ENCODE measurements around the gene ROBO2.

The ROBO2 gene

GRCh38 chr3:77038468-77038929, 1.4 kb upstream of the ROBO2 start (continued):
- TF ChIP-seq CTCF (tag by site-specific recombination; IDR thresholded peaks at IDR 0.05) (peak; percentile 55; the same call in 1 of the 2 replicates), OSR2 (tag by site-specific recombination; IDR thresholded peaks at IDR 0.05) (0 out of 2 replicates have a peak, but pooled peaks have one; percentile 20), ZNF114 (tag by site-specific recombination; IDR thresholded peaks at IDR 0.05) (no peak), ZNF501 (tag by site-specific recombination; IDR thresholded peaks at IDR 0.05) (peak; percentile 66), ZNF660 (tag by site-specific recombination; IDR thresholded peaks at IDR 0.05) (no peak), ZNF133 (tag by site-specific recombination; IDR thresholded peaks at IDR 0.05) (no peak), TCF7L2 (IDR thresholded peaks at IDR 0.05; ENCODE audit: borderline replicate concordance, low read depth, low read length) (peak; percentile 94), ZNF23 (tag by site-specific recombination; IDR thresholded peaks at IDR 0.05; ENCODE audit: borderline replicate concordance) (no peak), ZNF791 (tag by site-specific recombination; IDR thresholded peaks at IDR 0.05) (no peak), ZNF629 (tag by site-specific recombination; IDR thresholded peaks at IDR 0.05) (peak; percentile 20; the same call in 1 of the 2 replicates), ZNF404 (tag by site-specific recombination; IDR thresholded peaks at IDR 0.05) (no peak), ZFP69B (tag by site-specific recombination; IDR thresholded peaks at IDR 0.05) (peak; percentile 87), ZSCAN5A (tag by site-specific recombination; IDR thresholded peaks at IDR 0.05) (no peak), GLIS2 (tag by site-specific recombination; IDR thresholded peaks at IDR 0.05) (no peak), HIC1 (tag by site-specific recombination; IDR thresholded peaks at IDR 0.05) (no peak), ZNF341 (tag by site-specific recombination; IDR thresholded peaks at IDR 0.05; ENCODE audit: low read depth) (peak; percentile 65), ZNF692 (tag by site-specific recombination; IDR thresholded peaks at IDR 0.05) (peak; percentile 89), ZNF140 (tag by site-specific recombination; IDR thresholded peaks at IDR 0.05) (no peak), ZNF214 (tag by site-specific recombination; IDR thresholded peaks at IDR 0.05; ENCODE audit: borderline replicate concordance) (no peak), ZNF391 (tag by site-specific recombination; IDR thresholded peaks at IDR 0.05; ENCODE audit: borderline replicate concordance, low read depth) (peak; percentile 11; the same call in 1 of the 2 replicates), ZBTB26 (tag by site-specific recombination; optimal IDR thresholded peaks at IDR 0.05) (peak; percentile 10), ZSCAN23 (tag by site-specific recombination; IDR thresholded peaks at IDR 0.05) (no peak), ZBTB17 (tag by site-specific recombination; IDR thresholded peaks at IDR 0.05) (peak; percentile 86), GFI1B (tag by site-specific recombination; IDR thresholded peaks at IDR 0.05) (no peak), ZBTB48 (tag by site-specific recombination; IDR thresholded peaks at IDR 0.05) (peak; percentile 60; the same call in 1 of the 2 replicates)

Measured in HEK293 (cell line).